MM.1S (cell line): ENCODE measurements around the gene SETD1A.

ENCODE experiments used
- DNase-seq: peaks from one replicate; pipeline ENCODE4 v3.0.0-alpha.2; 2015
- H2AFZ ChIP-seq: fragments of 300-600 bp; sonication (generic); 2 replicates; pipeline ENCODE4 v1.6.0; 2016; ENCODE audit warnings: antibody characterized with exemption, low read length
- H3F3A ChIP-seq: fragments of 300-600 bp; sonication (generic); 2 replicates; pipeline ENCODE4 v1.6.1; 2016; ENCODE audit warnings: mild to moderate bottlenecking, antibody characterized with exemption, low read length, moderate library complexity, mixed read lengths; ENCODE audit not compliant: insufficient read depth
- H3K27ac ChIP-seq: fragments of 300-600 bp; sonication (generic); 2 replicates; pipeline ENCODE4 v1.5.1; 2016; ENCODE audit warnings: mild to moderate bottlenecking, low read length
- H3K27me3 ChIP-seq: fragments of 300-600 bp; sonication (generic); replicated peaks from 2 replicates; pipeline ENCODE4 v1.6.0; 2016; ENCODE audit warnings: low read length; ENCODE audit not compliant: insufficient read depth
- H3K36me3 ChIP-seq: fragments of 300-600 bp; sonication (generic); replicated peaks from 2 replicates; pipeline ENCODE4 v1.6.1; 2016; ENCODE audit warnings: mild to moderate bottlenecking, low read length, mixed read lengths; ENCODE audit not compliant: insufficient read depth
- H3K4me1 ChIP-seq: fragments of 300-600 bp; sonication (generic); 2 replicates; pipeline ENCODE4 v1.6.1; 2016; ENCODE audit warnings: low read length, mixed read lengths
- H3K4me2 ChIP-seq: fragments of 300-600 bp; sonication (generic); 2 replicates; pipeline ENCODE4 v1.6.0; 2016; ENCODE audit warnings: low read depth, low read length
- H3K4me3 ChIP-seq: fragments of 300-600 bp; sonication (generic); 2 replicates; pipeline ENCODE4 v1.5.1; 2016; ENCODE audit warnings: low read length, mixed read lengths
- H3K79me2 ChIP-seq: fragments of 300-600 bp; sonication (generic); 2 replicates; pipeline ENCODE4 v1.6.1; 2016; ENCODE audit warnings: mixed run types, low read length, mixed read lengths
- H3K9ac ChIP-seq: fragments of 300-600 bp; sonication (generic); 2 replicates; pipeline ENCODE4 v1.6.1; 2016; ENCODE audit warnings: low read length, mixed read lengths
- H3K9me2 ChIP-seq: fragments of 300-600 bp; sonication (generic); replicated peaks from 2 replicates; pipeline ENCODE4 v1.6.1; 2016; ENCODE audit warnings: mild to moderate bottlenecking, low read length, mixed read lengths; ENCODE audit not compliant: insufficient read depth
- H3K9me3 ChIP-seq: fragments of 300-600 bp; sonication (generic); replicated peaks from 2 replicates; pipeline ENCODE4 v1.6.1; 2016; ENCODE audit warnings: mild to moderate bottlenecking, low read length, mixed read lengths; ENCODE audit not compliant: insufficient read depth
- H4K20me1 ChIP-seq: fragments of 300-600 bp; sonication (generic); 2 replicates; pipeline ENCODE4 v1.6.1; 2016; ENCODE audit warnings: mild to moderate bottlenecking, low read length, moderate library complexity, mixed read lengths; ENCODE audit not compliant: insufficient read depth
- EZH2 ChIP-seq: fragments of 300-600 bp; sonication (generic); optimal IDR thresholded peaks from 2 replicates; pipeline ENCODE3; 2017; ENCODE audit warnings: low read depth, mild to moderate bottlenecking, antibody characterized with exemption, low read length, mixed read lengths
- EZH2phosphoT487 ChIP-seq: fragments of 300-600 bp; sonication (generic); IDR thresholded peaks from 2 replicates; pipeline ENCODE4 v1.6.1; 2018; ENCODE audit warnings: antibody characterized with exemption, low read length
- TF ChIP-seq, protein P1 (sequence below): fragments of 300-600 bp; sonication (generic); IDR thresholded peaks from 2 replicates; pipeline ENCODE4 v1.5.1; 2016; ENCODE audit warnings: antibody characterized with exemption, low read length, mixed read lengths

Gene SETD1A

DNA sequence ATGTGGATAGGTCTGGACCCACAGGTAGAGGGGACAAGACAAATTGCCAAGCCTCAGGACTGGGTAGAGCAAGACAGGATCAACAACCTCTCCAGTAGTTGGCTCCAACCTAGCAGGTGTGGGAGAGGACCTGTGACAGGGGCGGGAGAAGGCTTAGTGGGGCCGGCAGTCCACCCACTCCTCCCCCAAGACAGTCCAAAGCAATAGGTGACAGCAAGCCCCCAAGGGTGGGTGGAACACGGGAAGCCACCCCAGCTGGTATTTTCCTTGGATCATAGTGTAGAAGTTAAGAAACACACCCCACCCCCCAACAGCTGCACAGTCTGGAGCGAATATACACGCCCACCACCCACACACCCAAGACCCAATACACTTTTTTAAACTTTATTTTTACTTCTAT lies 71.7 kb downstream of the SETD1A start:
- Histone ChIP-seq H3K27me3 (no peaks in the 10 kb centered on the region), H2AFZ (no peak overlapping the region), H3K4me2 (no peak overlapping the region), H3K4me3 (no peak overlapping the region), H3K79me2 (peaks cover 9% of the 10 kb centered on the region), H4K20me1 (no peaks in the 10 kb centered on the region), H3K27ac (no peak overlapping the region), H3K9me3 (no peaks in the 10 kb centered on the region), H3K36me3 (no peaks in the 10 kb centered on the region), H3K4me1 (0 out of 2 replicates have a peak, but pooled peaks cover 5% of the 10 kb centered on the region), H3K9me2 (no peaks in the 10 kb centered on the region), H3K9ac (no peak overlapping the region), H3F3A (peaks cover 13% of the 10 kb centered on the region; the same call in 1 of the 2 replicates)
- TF ChIP-seq EZH2phosphoT487 (no peak), EZH2 (no peak)
- TF ChIP-seq, protein P1, sequence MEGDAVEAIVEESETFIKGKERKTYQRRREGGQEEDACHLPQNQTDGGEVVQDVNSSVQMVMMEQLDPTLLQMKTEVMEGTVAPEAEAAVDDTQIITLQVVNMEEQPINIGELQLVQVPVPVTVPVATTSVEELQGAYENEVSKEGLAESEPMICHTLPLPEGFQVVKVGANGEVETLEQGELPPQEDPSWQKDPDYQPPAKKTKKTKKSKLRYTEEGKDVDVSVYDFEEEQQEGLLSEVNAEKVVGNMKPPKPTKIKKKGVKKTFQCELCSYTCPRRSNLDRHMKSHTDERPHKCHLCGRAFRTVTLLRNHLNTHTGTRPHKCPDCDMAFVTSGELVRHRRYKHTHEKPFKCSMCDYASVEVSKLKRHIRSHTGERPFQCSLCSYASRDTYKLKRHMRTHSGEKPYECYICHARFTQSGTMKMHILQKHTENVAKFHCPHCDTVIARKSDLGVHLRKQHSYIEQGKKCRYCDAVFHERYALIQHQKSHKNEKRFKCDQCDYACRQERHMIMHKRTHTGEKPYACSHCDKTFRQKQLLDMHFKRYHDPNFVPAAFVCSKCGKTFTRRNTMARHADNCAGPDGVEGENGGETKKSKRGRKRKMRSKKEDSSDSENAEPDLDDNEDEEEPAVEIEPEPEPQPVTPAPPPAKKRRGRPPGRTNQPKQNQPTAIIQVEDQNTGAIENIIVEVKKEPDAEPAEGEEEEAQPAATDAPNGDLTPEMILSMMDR: no peak
- no peak for DNase-seq

DNA sequence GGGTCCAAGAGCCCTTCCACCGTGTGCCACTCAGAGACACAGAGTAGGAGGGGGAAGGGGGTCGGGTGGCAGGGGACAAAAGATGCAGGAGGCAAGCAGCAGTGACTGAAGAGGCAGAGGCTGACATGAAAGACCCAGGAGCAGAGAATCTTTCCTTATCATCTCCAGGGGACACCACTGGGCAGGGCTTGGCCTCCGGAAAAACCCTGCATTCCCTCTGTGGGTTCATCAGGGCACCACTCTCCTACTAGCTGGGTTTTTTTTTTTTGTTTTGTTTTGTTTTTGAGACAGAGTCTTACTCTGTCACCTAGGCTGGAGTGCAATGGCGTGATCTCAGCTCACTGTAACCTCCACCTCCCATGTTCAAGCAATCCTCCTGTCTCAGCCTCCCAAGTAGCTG lies 73.7 kb downstream of the SETD1A start:
- H3K4me2 ChIP-seq: no peak overlapping the region

DNA sequence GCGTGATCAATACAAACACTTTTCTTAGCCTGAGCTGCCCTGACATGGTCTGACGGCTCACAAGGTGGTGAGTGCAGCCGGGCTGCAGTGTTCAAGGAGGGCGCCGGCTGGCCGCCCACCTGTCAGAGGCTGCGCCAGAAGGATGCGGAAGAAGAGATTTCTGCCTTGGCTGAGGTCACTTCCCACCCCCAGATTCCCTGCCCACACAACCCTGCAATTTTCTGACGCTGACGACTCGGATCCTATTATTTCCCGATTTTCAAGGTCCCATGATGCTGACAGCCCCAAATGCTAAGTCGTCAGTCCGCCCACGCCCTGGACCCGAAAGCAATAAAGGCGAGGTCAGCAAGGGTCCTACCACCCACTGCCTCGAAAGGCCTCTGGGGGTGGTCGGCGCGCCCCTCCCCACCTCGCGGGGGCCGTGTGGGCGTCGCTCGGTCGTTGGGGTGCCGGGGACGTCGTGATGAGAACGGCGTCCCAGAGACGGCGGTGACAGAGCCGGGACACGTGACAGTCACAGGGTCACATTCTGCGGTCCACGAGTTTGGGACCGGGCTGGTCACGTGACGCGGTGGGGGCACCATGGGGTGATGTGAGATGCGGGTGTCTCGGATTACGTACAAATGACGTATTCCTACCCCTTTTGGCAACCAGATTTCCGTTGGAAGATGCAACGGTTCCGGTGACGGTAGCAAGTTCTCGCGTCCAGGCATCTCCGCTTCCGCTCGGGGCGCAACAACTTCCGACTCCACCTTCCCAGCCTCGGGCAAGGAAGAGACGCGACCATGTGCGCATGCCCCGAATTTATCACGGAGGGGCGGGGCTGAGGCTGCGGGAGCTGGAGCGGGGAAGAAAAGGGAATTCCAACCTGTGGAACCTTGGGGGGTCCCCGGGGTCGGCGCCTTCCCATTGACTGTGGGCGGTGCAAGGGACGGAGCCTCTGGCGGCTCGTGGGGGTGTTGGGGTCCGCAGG lies 75.5 kb downstream of the SETD1A start, which contains the start of gene STX4:
Gene STX4, plus strand, starts transcription at position 823 of the 973 bp plus-strand sequence. CDS start 248 bp downstream, outside the sequence.
- peak within 1 kb of the TSS; percentile 76 for H3K9ac ChIP-seq
- H3K9me2 ChIP-seq: no peaks in the 10 kb centered on the region
- no peaks in the 10 kb centered on the region for H3K36me3 ChIP-seq
- H3K27me3 ChIP-seq: no peaks in the 10 kb centered on the region
- peak within 1 kb of the TSS; percentile 100 for H3K4me3 ChIP-seq
- 0 out of 2 replicates have a peak, but pooled peaks cover 5% of the 10 kb centered on the region for H3K4me1 ChIP-seq
- peak; percentile 98 for DNase-seq
- H4K20me1 ChIP-seq: no peaks in the 10 kb centered on the region
- H3K4me2 ChIP-seq: peak within 1 kb of the TSS; percentile 99
- H3F3A ChIP-seq: peaks cover 13% of the 10 kb centered on the region; the same call in 1 of the 2 replicates
- H3K9me3 ChIP-seq: no peaks in the 10 kb centered on the region
- peaks cover 14% of the 10 kb centered on the region for H3K79me2 ChIP-seq
- H2AFZ ChIP-seq: peak within 1 kb of the TSS; percentile 98
- TF ChIP-seq, protein P1: no peak
- TF ChIP-seq EZH2: no peak
- TF ChIP-seq EZH2phosphoT487: no peak
- H3K27ac ChIP-seq: peak within 1 kb of the TSS; percentile 61; the same call in 1 of the 2 replicates

More for the DNA sequence above, 73.7 kb downstream of the SETD1A start:
- Histone ChIP-seq H3K9me2 (no peaks in the 10 kb centered on the region), H3K79me2 (peaks cover 14% of the 10 kb centered on the region), H2AFZ (no peak overlapping the region), H3K9me3 (no peaks in the 10 kb centered on the region), H3K9ac (no peak overlapping the region), H3K4me3 (no peak overlapping the region), H3K27ac (no peak overlapping the region), H3K27me3 (no peaks in the 10 kb centered on the region), H4K20me1 (no peaks in the 10 kb centered on the region), H3F3A (peaks cover 13% of the 10 kb centered on the region; the same call in 1 of the 2 replicates), H3K4me1 (0 out of 2 replicates have a peak, but pooled peaks cover 5% of the 10 kb centered on the region), H3K36me3 (no peaks in the 10 kb centered on the region)
- TF ChIP-seq, protein P1: no peak
- TF ChIP-seq EZH2 (no peak), EZH2phosphoT487 (no peak)
- DNase-seq: no peak
